ENCODE measurements around the gene PIH1D1.

Gene PIH1D1

DNA sequence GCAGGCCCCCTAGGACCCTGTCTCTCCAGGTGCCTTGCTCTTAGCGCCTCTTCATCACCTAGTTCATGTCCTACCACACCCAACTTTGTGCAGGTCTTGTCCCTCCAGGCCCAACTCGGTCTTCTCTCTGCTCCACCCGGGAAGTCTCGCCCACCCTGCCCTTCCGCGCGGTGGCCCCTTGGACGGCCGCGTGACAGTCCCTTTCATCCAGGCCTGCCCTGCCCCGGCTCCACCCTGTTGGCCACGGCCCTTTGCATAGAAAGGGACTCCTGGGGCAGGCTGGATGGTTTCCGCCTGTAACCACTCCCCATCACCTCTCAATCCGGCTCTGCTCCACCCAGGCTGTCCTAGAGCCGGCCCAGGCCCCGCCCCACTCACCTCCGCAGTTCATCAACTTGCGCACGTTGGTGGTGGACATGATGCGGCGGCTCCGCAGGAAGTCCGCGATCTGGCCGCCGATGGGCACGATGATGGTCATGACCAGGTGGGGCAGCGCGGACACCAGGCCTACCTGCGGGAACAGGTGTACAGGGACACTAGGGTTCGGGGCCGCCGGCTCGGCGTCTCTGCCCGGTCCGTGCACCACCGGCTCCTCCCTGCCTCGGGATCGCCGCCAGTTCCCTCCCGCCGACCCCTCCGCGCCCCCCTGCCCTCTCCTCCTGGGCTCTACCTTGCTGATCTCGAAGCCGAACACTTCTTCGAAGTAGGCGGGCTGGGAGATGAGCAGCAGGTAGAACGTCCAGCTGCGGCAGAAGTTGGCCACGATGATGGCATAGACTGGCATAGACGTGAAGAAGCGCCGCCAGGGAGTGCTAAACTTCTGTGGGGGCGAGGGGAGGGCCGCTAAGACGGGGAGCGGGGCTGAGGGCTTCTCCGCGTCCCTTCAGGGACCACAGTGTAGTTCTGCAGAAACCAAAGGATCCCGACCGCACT, 19.2 kb downstream of the PIH1D1 start:
- DNase-seq = no peak

GRCh38 chr19:49431330-49431749, 20.3 kb downstream of the PIH1D1 start:
- no peak for DNase-seq

DNA sequence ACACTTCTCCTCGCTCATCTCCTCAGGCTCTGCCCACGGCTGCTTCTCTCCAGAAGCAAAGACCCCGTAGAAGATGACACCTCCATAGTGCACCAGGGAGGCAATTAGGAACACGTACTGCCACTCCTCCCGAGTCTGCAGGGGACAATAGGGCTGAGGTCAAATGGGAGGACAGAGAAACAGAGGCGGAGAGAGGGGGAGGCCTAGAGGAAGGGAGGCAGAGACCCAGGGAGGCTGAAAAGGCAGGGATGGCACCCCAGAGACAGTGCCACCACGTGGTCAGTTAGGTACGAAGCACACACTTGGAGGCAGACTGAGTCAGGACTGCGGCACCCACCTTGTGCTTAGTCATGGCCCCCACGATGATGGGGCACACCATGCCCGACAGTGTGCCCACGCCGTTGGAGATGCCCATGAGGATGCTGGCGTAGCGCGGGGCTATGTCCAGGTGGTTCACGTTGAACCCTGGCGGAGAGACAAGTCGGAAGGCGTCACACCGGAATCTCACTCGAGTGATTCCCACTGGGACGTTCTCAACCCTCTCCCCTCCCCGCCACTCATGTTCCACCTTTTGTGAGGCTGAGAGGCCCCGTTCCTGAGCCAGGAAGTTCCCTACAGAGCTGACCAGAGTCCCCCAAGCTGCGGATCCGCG, 20.8 kb downstream of the PIH1D1 start:
- DNase-seq = no peak

DNA sequence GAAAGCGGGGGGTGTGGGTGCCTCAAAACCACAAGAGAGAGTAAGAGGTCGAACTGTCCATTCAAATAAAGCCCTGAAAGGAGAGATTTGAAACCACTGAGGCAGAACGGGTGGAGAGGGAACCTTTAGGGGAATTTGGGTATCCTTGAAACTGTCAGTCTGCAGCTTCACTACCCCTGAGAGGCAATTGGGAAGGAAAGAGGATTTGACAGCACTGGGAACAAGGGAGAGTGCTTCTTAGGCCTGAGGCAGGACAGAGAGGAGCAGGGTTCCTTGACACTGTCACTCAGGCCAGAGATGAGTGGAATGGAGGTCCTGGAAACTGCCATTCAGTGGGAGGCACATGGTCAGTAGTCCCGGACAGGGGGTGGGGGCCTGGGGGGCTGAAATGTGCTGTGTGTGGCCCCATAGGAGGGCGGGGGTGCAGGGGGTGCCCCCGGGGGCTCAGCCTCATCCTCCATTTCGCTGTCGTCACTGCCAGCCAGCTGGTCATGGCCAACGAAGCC, 21.4 kb downstream of the PIH1D1 start:
- no peak for DNase-seq

GRCh38 chr19:49428547-49429451, 22.8 kb downstream of the PIH1D1 start:
- DNase-seq = no peak

- no peak for DNase-seq
Measured at GRCh38 chr19:49427855-49428546, 23.6 kb downstream of the PIH1D1 start.

DNA sequence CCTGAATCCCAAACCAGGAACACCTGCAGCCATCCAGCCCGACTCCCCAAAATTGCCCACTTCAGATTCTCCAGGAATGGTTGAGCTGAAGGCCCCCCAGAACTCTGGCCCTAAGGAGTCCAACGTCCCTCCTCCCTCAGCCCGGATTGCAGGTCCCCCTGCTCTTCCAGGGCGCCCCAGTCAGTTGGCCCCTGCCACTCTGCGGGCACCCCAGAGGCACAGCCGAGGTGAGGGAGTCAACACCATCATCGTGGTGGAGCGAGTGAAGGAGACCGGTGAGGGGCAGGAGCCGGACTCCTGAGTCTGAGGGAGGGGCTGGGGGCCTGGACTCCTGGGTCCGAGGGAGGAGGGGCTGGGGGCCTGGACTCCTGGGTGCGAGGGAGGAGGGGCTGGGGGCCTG, 24.3 kb downstream of the PIH1D1 start:
- no peak for DNase-seq

GRCh38 chr19:49425922-49426592, 25.6 kb downstream of the PIH1D1 start:
- no peak for DNase-seq

DNA sequence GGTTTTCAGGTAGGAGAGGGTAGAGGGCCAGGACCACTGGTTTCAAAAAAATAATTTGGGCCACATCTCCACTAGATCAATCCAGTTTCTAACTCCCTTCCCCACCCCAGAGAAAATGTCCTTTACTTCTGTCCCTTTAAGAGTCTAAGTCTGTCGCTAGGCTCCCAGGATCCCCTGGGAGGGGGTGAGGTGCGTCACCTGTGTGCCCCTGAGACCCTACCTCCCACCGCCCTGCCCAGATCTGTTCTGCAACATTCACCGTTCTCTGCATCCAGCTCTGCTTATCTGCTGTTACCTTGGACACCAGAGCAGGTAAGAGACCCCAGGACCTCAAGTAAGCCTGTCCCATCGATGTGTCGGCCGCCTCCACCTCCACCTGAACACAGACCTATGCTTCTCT, 26.4 kb downstream of the PIH1D1 start, which contains the start of gene GFY:
Gene GFY, plus strand, starts transcription at position 211 of the 400 bp plus-strand sequence. CDS start 1,043 bp downstream, outside the sequence.
- no peak for DNase-seq

DNA sequence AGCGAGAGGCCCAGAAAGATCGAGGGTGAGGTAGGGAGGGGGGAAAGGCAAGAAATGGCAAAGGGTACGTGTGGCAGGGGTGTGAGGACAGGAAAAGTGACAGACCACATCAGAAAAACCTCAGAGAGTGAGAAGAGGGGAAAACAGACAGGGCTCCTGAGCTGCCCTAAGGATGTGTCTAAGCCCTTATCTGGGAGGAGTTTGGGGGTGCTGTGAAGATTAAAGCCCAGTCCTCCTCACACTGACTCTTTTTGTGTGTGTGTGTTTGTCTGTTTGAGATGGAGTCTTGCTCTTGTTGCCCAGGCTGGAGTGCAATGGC, 27.7 kb downstream of the PIH1D1 start:
- DNase-seq = no peak

DNA sequence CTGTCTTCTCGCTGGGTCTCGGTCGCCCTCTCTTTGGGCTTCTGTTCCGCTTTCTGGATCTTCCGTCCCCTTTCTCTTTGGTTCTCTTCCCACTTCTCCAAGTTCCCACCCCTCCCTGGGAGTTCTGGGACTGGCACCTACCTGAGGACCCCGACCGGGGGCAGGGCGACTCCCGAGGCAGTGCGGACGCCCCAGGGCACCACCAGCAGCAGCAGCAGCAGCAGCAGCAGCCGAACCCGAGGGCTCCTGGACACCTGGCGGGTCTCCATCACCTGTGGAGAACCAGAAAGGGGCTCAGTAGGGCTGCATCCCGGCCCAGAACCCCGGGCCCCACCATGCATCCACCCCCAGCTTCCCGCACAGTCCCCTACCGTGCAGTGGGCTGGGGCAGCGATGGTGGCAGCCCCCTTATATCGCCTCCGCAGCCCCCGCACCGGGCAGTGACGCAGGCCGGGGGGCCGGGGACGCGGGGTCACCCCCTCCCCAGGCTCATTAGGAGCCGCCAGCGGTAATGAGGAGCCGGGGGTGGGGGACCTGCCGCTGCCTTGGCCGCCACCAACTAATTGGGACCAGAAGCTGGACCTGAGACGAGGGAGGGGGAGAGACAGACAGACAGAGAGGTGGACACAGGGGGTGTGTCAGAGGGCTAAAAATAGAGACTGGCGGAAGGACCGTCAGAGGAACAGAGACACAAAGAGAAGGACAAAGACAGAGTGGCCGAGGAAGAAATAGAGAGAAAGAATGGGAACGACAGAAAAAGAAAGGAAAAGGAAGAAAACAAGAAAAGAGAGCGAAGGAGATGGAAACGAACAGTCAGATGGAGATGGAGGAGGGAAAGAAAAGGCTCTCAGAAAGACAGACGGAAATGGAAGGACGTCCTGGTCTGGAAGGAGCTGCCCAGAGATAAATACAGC, 28.3 kb downstream of the PIH1D1 start, which contains the start of gene PTH2:
Gene PTH2, minus strand, starts transcription at position 371 of the 914 bp plus-strand sequence. Its CDS starts 102 bp downstream, at position 269.
- no peak for DNase-seq

- peak; percentile 55 for DNase-seq
Measured at GRCh38 chr19:49422407-49423070, 29.1 kb downstream of the PIH1D1 start.

- DNase-seq = no peak
Measured at GRCh38 chr19:49421878-49422202, 29.8 kb downstream of the PIH1D1 start.

- peak; percentile 76 for DNase-seq
Measured at GRCh38 chr19:49421039-49421877, 30.4 kb downstream of the PIH1D1 start.

- DNase-seq = no peak
Measured at GRCh38 chr19:49420227-49420626, 31.4 kb downstream of the PIH1D1 start.

DNA sequence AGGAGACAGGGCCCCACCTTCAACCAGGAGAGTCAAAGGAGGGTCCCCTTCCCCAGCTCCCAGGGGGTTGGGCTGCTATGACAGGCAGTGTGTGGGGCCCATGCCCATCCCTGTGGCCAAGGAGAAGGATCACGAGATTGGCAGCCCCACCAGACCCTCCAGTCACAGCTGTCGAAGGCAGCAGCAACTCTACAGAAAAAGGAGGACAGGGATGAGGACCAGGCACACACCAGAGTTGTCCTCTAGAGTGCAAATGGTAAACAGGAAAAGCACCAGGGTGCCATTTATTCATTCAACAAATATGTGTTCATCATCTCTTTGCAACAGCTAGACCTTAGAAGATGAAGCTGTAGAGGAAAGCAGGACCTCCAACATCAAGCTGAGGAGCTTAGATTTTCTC, 32.4 kb downstream of the PIH1D1 start:
- DNase-seq = no peak

DNA sequence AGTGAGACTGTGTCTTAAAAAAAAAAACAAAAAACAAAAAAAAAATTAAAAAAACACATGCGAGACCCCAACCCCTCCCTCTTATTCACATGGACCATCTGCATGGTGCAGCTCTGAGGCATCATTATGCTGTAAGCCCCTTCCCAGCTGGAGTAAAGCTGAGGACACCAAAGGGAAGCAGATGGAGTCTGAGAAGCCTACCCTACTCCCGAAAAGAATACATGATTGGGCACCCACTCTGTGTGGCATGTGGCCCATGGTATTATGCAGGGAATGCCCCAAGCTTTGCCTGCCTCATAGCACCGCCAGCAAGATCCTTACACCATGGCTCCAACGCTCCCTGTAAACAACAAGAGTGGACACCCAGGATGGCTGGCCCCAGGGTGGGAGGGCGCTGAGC, 33.1 kb downstream of the PIH1D1 start:
- DNase-seq = no peak

GRCh38 chr19:49417088-49417487, 34.5 kb downstream of the PIH1D1 start:
- no peak for DNase-seq

- no peak for DNase-seq
Measured at GRCh38 chr19:49415810-49416200, 35.8 kb downstream of the PIH1D1 start.

Data from inflammatory macrophage treated with lipopolysaccharide for 4 hours (primary cell).